A673 (cell line): ENCODE measurements around the gene SMARCA4. TPM values are rescaled to one million over a fixed set of nuclear protein-coding genes. Genes with fewer than 3 reads are reported as not detected.

Source experiments
- BruUV-seq: library from RNA; stranded (reverse); fragments of 400-500 nt; replicated peaks from 2 replicates; lab custom pipeline; 2021; lab: Mats Ljungman, UMichigan
- CTCF ChIA-PET: fragments of 300-600 bp; sonication (Branson Sonifier 250); formaldehyde crosslinking; loops from one replicate; lab custom pipeline; 2022; ENCODE audit warnings: antibody characterized with exemption; lab: Charles Lee
- POLR2A ChIA-PET: fragments of 300-600 bp; sonication (Branson Sonifier 250); formaldehyde crosslinking; loops from one replicate; lab custom pipeline; 2022; ENCODE audit warnings: antibody characterized with exemption; ENCODE audit not compliant: low non-redundant PET; lab: Charles Lee
- DNase-seq: peaks from one replicate; pipeline ENCODE4 v3.0.0-alpha.2; 2015; ENCODE audit warnings: low spot score
- H3K27ac ChIP-seq: fragments of 200-600 bp; sonication (generic); 2 replicates; pipeline ENCODE4 v1.5.1; 2016; ENCODE audit warnings: mixed run types, low read depth, mild to moderate bottlenecking, mixed read lengths, antibody characterized with exemption, low read length; ENCODE audit not compliant: poor library complexity, severe bottlenecking
- H3K27me3 ChIP-seq: fragments of 200-600 bp; sonication (generic); replicated peaks from 2 replicates; pipeline ENCODE4 v1.6.1; 2017; ENCODE audit warnings: mixed run types, low read depth, mild to moderate bottlenecking, mixed read lengths, antibody characterized with exemption, low read length; ENCODE audit not compliant: insufficient read depth, poor library complexity
- H3K36me3 ChIP-seq: fragments of 200-600 bp; sonication (generic); 2 replicates; pipeline ENCODE4 v1.6.1; 2016; ENCODE audit warnings: mixed run types, mild to moderate bottlenecking, mixed read lengths, antibody characterized with exemption, low read length; ENCODE audit not compliant: insufficient read depth, poor library complexity, severe bottlenecking
- H3K4me1 ChIP-seq: fragments of 200-600 bp; sonication (generic); 2 replicates; pipeline ENCODE4 v1.6.1; 2017; ENCODE audit warnings: mixed run types, mild to moderate bottlenecking, mixed read lengths, antibody characterized with exemption, low read length; ENCODE audit not compliant: insufficient read depth, poor library complexity, severe bottlenecking
- H3K4me3 ChIP-seq: fragments of 200-600 bp; sonication (generic); 2 replicates; pipeline ENCODE4 v1.5.1; 2016; ENCODE audit warnings: low read depth, mixed run types, mild to moderate bottlenecking, mixed read lengths, low read length; ENCODE audit not compliant: poor library complexity, severe bottlenecking
- H3K9me3 ChIP-seq: fragments of 200-600 bp; sonication (generic); 2 replicates; pipeline ENCODE4 v1.6.1; 2016; ENCODE audit warnings: mixed run types, low read depth, mild to moderate bottlenecking, mixed read lengths, antibody characterized with exemption, low read length; ENCODE audit not compliant: poor library complexity, severe bottlenecking
- CTCF ChIP-seq: fragments of 300-800, 200-600 bp; sonication (generic); conservative IDR thresholded peaks from 2 replicates; pipeline ENCODE4 v1.5.1; 2017; ENCODE audit warnings: low read depth, mild to moderate bottlenecking, antibody characterized with exemption, low read length, moderate library complexity, mixed read lengths
- EZH2 ChIP-seq: fragments of 200-600 bp; sonication (generic); IDR thresholded peaks from 2 replicates; pipeline ENCODE4 v1.6.1; 2017; ENCODE audit warnings: borderline replicate concordance, low read depth, mild to moderate bottlenecking, mixed read lengths, antibody characterized with exemption, low read length; ENCODE audit not compliant: poor library complexity, severe bottlenecking
- intact Hi-C: fragments of 100-400 bp; cut with micrococcal nuclease; formaldehyde crosslinking; loops from one replicate; pipeline ENCODE4 v1.10.0; 2022; ENCODE audit not compliant: unreplicated experiment
- total RNA-seq: library from RNA; stranded (reverse); gene quantifications from 2 replicates; pipeline ENCODE4 v1.2.3, GENCODE V29; 2021

Gene SMARCA4
- total RNA-seq, 1 experiment from 2014 or later = 307 TPM

GRCh38 chr19:11079999-11080398, 119.2 kb downstream of the SMARCA4 start:
- Histone ChIP-seq H3K27ac (no peak overlapping the region), H3K9me3 (no peaks in the 10 kb centered on the region), H3K4me3 (no peak overlapping the region), H3K4me1 (peaks cover 6% of the 10 kb centered on the region), H3K27me3 (no peaks in the 10 kb centered on the region), H3K36me3 (no peaks in the 10 kb centered on the region)
- POLR2A ChIA-PET = no interaction called here
- TF ChIP-seq EZH2 (no peak), CTCF (no peak)
- CTCF ChIA-PET = no interaction called here
- intact Hi-C loops = no loop called here
- DNase-seq = no peak
- no TSS peak for BruUV-seq

- ChIA-PET POLR2A (interaction anchor here (0.6 kb wide), 1 partner anchor 87 kb away, joined by 8 read pairs; no protein-coding TSS in a partner anchor), CTCF (no interaction called here)
- intact Hi-C loops = no loop called here
Measured at GRCh38 chr19:11087870-11088505, 127.2 kb downstream of the SMARCA4 start.

GRCh38 chr19:11088506-11089253, 127.8 kb downstream of the SMARCA4 start:
- H3K4me3 ChIP-seq = peak overlapping the region; percentile 90
- CTCF ChIA-PET = interaction anchor here (0.5 kb wide), 1 partner anchor 151 kb away, joined by 5 read pairs; no protein-coding TSS in a partner anchor
- no peak for TF ChIP-seq CTCF
- BruUV-seq = TSS peak; percentile 92
- peak overlapping the region; percentile 100 for H3K27ac ChIP-seq
- DNase-seq = no peak
- H3K9me3 ChIP-seq = no peaks in the 10 kb centered on the region
- H3K36me3 ChIP-seq = peaks cover 28% of the 10 kb centered on the region
- H3K27me3 ChIP-seq = no peaks in the 10 kb centered on the region
- H3K4me1 ChIP-seq = peaks cover 33% of the 10 kb centered on the region
- intact Hi-C loops = no loop called here
- POLR2A ChIA-PET = interaction anchor here (0.5 kb wide), 1 partner anchor 139 kb away, joined by 7 read pairs; no protein-coding TSS in a partner anchor

More at GRCh38 chr19:11087870-11088505, 127.2 kb downstream of the SMARCA4 start:
- Histone ChIP-seq H3K36me3 (peaks cover 21% of the 10 kb centered on the region), H3K27me3 (no peaks in the 10 kb centered on the region), H3K4me1 (peaks cover 27% of the 10 kb centered on the region), H3K27ac (peak overlapping the region; percentile 100), H3K9me3 (no peaks in the 10 kb centered on the region), H3K4me3 (no peak overlapping the region)
- no TSS peak for BruUV-seq
- no peak for TF ChIP-seq EZH2
- no peak for TF ChIP-seq CTCF
- no peak for DNase-seq
